ENCODE data around the gene ZNF184.

Gene ZNF184

DNA sequence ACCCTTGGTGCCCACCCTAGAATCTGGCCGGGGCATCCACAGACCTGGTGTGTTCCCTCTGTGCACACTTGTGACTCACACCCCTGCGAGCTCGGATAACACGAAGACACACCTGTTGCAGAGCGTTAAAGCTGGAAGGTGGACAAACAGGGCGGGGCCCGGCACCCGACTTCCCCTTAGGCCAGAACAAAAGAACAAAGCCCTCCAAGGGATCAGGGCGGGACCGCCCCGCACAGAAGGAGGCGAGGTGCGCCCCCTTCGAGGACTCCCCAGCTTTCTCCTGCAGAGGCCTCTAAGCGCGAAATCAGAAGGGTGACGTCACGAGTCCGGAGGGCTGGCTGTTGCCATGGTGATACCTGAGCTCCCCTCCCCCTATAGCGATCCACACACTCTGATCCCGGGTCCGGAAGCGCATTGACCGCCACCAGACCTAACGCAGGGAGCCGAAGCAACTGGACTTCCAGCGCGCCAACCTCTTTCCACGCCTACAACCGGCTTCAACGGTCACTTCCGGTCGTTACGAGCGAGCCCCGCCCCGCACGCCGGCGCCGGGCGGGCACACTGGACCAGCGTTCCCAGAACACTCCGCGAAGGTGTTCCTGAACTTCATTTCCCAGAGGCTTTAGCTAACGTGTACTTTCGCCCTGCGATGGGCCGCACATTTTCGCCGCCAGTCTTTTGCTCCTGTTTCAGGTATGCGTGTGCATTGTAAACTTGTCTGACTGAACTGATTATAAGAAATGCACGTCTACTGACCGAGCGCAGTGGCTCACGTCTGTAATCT is at the start of gene ZNF184:
TSS of gene ZNF184 (minus strand) at position 489 of the 784 bp plus-strand sequence. CDS start 811 bp downstream, outside the sequence.
- peak; percentile 77 for DNase-seq

DNA sequence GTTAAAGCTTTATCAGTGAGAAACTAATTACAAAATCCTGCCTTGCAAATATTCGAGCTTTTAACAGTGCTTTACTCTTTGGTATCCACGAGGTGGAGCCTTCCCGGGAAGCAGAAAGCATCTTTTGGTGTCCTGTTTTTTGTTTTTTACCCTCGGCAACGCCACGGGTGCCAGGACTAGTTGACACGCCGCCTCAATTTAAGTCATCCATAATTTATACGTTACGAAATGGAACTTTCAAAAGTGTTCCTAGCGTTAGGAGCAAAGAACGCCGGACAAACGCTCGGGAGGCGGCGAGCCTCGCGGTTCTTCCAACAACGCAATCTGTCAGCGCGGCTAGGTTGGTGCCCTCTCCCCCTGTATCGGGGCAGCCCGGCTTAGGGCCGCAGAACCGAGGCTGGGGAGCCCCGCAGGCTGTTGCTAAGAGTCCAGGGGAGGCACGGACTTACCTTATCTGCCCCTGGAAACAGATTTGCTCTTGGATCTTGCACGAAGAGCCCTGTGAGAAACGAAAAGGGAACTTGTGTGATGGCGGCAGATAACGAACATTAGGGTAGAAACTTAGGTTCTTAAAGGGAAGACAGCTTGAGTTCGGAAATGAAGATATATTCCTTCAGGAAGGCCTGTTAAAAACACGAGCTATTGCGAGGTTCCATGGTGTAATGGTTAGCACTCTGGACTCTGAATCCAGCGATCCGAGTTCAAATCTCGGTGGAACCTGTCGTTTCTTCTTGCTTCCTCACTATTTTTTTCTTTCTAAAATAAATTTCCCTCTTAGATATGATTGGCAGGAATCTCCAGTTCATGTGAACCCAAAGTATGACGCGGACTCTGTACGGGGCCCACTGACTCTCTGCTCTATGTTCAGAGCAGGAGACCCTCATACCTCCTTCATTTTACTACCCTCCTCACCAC is 46.2 kb upstream of the ZNF184 start:
- no peak for DNase-seq

DNA sequence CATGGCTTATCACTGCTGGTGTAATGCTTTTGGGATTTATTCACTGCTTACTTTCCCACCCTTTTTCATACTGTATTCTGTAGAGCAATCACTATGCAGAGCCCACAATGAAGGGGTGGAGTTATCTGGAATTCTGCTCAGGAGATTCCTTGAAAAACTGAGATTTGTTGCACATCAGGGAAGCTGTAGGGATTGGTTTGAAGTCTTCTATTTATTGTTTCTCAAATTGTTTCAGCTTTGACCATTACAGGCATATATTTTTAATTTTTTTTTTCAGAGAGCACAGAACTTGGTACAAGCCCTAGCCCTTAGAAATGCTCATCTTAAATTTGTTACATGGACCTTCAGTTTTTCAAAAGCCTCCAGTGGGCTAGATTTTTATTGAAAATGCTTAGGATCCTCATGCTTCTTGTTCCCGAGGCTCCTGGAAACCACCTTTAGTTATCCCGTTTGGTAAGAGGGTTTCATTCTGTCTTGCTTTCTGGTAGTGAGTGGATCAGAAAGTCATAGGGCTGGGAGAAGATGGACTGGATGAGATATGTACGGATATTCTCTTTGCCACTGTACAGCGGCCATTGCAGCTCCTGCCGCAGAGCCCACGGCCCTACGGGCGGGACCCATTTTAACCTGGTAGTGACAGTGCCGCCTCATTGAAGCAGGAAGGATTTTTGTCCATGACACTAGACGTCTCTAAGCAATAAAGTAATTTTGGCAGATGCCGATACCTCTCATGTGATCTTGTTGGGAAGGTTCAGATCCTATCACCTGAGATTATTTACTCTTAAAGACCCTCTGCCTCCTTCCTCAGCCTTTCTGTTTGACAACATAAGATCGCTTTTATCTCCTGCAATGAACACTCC is 45.3 kb upstream of the ZNF184 start:
- no peak for DNase-seq

DNA sequence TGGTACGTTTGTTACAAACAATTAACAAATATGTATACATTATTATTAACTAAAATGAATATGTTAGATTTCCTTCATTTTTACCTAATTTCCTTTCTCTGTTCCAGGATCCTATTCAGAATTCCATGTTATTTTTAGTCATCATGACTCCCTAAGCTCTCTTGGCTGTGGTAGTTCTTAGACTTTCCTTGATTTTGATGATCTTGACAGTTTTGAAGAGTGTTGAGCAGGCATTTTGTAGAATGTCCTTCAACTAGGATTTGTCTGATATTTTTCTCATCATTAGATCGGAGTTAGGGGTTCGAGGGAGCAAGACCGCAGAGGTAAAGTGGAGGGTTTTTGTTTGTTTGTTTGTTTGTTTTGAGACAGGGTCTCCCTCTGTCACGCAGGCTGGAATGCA is 44.3 kb upstream of the ZNF184 start:
- DNase-seq: no peak

DNA sequence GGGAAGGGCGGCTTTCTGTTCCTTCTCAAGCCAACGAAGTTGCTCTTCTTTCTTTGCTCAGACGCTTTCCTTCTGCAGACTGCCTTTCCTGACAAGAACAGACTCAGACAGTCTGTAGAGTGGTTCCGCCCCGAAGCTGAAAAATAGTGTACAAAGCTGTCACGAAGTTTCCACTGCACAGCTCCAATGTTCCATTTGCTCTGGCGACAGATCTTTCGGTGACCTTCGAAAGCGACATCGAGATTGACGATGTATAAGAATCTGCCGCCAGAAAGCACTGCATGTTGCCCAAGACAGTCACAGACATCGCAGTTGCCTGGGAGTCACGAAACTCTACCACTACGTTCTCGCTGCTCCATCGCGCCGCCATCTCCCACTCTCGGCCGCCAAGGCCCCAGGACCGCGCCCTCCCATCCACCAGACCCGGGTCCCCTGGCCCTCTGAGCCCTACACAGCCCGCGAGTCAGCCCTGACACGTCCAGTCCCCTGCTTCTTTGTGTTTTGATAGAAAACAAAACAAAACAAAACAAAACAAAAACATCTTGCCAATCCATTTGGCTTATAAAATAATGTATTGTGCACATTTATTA is 42.1 kb upstream of the ZNF184 start:
- no peak for DNase-seq

DNA sequence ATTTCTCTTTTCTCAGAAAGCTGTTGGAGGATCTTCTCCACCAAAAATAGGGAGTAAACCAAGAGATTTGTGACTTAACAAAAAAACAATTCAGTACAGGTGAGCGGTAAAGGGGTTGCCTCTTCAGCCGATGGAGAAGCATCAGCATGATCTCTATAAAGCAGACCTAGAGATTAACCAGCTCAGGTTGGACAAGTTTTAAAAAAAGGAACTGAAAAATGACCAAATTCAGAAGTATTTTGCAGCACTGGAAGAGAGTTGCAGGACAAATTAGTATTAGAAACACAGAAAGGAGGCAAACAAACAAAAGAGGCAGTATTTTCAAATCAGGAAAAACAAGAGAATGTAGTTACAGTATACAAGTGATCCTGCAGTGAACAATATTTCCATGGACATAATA is 39.6 kb upstream of the ZNF184 start:
- DNase-seq: no peak

DNA sequence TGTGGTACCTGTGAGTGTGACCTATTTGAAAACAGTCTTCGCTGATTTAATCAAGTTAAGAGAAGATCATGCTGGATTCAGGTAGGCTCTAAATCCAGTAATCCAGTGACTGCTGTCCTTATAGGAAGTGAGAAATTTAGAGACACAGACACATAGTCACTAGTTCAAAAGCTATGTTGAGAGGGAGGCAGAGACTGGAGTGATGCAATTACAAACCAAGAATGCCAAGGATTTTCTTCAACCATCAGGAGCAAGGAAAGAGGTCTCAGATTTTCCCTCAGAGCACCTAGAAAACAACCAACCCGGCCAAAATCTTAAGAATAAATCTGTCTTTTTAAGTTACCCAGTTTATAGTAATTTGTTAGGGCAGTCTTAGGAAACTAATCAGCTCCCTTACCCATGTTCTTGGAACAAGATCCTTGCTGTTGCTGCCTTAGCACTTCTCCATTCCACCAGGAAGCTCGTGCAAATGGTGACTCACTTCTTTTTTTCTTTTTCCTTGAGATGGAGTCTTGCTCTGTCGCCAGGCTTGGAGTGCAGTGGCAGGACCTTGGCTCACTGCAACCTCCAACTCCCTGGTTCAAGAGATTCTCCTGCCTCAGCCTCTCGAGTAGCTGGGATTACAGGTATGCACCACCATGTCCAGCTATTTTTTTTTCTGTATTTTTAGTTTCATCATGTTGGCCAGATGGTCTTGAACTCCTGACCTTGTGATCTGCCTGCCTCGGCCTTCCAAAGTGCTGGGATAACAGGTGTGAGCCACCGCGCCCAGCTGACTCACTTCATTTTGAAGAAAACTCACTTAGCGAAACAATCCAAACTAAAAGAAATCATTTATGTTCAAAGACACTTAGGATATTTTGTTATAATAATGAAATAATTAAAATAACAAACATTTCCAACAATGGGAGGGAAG is 34.4 kb upstream of the ZNF184 start:
- DNase-seq: no peak

DNA sequence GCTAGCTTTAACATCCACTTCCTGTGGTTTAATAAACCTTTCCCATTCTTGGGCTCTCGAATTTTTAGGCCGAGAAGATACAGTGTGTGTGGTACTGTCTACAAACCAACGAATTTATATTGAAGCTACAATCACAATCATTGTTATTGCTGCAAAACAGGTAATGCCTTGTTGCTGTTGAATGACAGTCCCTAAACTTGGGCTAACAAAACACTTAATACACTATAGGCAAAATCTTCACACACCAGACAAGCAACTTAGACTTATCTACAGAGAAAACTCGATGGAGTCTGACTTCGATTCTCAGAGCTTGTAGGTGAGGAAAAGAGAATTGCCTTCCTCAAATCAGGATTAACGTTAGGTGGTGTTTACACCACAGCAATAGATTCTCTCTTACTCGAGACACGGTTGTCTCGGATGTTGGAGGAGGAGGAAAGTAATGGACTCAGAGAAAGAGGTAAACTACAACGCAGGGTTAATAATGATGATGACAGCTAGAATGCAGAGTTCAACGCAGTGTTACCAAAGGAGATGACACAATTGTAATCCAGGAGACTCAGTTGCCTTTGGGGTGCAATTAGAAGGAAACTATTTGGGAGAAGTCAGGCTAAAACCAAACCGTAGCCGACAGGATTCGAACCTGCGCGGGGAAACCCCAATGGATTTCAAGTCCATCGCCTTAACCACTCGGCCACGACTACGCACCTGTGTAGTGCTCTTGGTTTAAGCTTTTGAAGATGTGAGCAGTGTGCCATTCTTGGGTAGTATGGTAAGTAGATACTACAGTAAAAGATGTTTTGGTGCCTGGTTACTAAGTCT is 32.5 kb upstream of the ZNF184 start:
- no peak for DNase-seq

DNA sequence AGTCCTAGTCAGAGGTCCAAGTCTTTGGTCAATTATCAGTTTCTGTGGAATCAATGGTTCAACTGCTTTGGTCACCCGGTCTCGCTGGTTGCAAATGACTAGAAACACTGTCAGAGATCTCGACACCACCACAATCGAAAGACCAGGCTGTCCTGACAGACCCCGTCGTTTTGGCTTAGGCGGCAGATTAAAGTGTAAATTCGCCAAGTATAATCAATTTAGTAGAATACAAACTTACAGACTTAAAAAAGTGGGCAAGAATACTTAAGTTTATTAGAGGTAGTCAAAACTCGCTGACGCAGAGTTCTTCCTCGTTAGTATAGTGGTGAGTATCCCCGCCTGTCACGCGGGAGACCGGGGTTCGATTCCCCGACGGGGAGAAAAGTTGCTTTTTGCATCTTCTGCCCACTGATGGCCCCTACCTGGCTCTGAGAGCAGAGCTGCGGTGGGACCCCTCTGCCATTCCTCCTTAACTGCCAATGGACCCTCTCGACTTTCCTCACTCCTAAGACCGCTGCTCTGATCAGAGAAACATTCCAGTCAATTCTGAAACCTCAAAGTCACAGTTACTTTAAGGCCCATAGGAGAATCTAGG is 30.6 kb upstream of the ZNF184 start:
- DNase-seq: no peak

DNA sequence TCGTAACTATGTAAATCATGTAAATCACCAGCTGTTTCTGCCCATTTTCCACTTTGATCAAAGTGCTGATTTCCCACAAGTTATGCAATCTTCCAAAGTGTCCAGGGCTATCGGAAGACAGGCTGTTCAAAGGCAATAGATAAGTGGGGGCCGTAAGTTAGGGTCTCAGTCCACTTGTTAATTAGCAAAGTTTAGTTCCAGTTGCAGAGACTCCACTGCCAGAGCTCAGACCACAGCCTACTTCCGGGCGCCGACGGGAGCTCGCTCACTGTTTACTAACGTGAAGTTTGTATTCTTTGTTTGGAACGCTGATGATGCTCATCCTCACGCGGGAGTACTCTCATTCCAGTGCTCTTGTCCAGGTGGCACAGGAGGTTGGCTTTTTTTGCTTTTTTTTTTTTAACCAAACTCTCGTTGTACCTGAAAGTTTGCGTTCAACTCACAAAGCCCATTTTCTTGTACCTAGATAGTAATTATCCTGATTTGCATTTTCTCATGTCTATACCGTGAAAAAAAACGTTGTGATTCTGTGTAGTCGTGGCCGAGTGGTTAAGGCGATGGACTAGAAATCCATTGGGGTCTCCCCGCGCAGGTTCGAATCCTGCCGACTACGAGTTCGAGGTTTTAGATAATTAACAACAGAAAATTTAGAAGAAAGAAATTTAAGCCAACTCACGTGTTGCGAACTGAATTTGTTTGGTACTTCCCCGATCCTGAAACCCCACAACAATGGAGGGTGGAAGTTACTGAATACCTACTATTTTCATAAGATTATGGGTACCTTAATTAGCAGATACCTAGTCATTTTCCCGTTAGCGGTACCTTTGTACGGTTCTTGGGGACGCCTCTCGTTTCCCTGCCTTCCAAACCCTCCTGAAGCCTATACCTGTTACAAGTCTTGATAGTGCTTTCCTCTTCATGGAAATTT is 29.9 kb upstream of the ZNF184 start:
- peak; percentile 22 for DNase-seq

DNA sequence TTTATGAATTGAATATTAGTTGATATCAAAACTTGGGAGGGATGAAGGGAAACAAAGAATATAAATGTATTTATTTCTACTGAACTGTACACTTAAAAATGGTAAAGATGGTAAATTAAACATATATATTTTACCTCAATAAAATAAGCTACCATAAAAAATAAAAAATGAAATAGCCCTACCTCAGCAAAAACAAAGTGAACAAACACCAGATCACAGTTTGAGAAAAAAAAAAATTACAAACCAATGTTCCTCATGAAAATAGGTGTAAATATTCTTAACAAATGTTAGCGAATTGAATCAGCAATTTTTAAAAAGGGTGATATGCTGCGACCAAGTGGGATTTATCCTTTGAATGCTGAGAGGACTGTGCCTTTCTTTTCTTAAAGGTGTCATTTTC is 28.3 kb upstream of the ZNF184 start:
- DNase-seq: no peak

DNA sequence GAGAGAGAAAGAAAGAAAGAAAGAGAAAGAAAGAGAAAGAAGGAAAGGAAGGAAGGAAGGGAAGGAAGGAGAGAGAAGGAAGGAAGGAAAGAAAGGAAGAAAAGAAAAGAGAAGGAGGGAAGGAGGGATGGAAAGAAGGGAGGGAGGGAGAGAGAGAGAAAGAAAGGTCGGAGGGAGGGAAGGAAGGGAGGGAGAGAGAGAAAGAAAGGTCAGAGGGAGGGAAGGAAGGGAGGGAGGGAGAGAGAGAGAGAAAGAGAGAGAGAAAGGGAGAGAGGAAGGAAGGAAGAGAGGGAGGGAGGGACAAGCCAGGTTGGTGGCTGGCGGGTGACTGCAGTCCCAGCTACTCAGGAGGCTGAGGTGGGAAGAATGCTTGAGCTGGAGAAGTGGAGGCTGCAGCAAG is 27.3 kb upstream of the ZNF184 start:
- DNase-seq: no peak

DNA sequence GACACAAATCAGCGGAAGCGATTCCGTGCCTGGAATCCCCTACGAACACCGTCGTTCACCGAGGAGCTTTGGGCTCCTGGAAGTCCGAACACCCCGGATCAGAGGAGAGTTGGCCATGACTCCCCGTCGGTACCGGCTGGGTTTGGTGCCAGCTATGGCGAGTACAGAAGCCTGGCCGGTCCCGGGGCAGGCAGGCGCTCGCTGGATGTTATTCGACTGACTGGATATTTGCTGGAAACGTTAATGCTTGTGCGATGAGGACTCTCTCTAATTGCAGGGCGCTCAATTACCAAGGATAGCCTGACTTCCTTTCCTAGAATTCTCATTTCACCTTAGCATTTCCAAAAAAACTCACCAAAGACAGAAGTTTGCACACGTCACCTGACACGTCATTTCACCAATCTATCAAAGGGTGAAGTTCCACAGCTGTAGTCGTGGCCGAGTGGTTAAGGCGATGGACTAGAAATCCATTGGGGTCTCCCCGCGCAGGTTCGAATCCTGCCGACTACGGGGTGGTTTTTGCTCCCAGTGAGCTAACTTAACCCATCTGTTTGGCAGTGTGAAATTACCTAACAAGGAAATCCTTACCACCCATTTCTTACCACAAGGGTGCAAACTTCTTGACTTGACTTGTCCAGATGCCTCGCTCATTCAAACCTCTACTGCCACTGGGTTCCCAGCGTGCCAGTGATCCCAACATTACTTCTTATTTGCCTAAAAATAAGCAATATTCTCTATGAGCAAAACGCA is 22.7 kb upstream of the ZNF184 start:
- no peak for DNase-seq

DNA sequence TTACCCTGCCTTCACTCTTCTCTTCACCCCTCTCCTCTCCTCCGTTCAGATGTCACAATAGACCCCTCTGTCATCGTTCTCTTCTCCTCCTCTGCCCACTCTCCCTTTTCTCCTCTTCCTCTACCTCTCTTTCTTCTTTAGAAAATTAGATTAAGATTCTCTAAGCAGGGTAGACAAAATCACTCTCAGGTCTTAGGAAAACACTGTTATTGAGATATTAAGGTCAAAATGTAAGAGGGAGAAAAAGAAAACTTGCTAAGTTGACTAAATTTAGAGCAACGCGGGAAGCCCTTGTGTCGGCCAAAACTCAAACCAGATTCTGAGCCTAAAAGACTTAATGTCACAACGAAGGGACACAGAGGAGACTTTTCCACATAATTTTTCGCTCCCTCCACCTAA is 22.1 kb upstream of the ZNF184 start:
- DNase-seq: no peak

DNA sequence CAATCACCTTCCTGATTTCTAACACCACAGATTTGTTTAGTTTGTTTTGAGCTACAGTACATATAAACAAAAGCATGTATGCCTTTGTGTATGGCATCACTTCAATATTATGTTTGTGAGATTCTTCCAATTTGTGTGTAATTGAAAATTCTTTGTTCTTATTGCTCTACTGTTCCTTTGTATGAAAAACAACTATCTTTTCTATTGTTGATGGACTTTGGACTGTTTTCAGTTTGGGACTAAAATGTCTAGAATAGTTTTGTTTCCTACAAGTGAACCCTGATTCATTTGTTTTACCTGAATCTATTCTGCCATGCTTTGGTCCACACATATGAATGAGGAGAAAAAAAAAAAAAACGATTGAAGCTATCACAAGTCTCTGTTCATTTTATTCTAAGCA is 21.2 kb upstream of the ZNF184 start:
- no peak for DNase-seq

DNA sequence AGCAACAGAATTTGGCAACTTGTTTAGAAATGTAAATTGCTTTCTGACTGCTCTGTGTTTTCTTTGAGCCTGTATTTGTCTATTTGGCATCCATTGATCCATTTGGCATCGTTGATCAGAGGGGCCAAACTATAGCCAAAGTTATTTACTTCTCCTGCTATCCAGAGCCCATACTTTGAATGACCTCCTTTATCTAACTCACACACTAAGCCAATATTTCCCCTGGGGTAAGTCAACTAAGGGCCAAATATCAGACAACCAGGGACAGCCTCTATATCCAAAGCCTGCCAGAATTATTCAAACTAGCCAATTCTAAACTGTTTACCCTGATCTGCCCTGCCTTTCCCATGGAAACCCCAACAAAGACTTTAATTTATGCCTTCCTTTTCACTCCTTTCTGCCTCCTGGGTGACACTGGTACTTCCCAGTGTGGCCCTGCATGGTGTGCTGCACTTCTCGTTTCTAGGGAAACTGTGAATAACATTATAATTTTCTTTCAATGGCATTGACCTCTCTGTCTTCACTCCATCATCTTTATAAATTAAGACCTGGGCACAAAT is 19.8 kb upstream of the ZNF184 start:
- no peak for DNase-seq

DNA sequence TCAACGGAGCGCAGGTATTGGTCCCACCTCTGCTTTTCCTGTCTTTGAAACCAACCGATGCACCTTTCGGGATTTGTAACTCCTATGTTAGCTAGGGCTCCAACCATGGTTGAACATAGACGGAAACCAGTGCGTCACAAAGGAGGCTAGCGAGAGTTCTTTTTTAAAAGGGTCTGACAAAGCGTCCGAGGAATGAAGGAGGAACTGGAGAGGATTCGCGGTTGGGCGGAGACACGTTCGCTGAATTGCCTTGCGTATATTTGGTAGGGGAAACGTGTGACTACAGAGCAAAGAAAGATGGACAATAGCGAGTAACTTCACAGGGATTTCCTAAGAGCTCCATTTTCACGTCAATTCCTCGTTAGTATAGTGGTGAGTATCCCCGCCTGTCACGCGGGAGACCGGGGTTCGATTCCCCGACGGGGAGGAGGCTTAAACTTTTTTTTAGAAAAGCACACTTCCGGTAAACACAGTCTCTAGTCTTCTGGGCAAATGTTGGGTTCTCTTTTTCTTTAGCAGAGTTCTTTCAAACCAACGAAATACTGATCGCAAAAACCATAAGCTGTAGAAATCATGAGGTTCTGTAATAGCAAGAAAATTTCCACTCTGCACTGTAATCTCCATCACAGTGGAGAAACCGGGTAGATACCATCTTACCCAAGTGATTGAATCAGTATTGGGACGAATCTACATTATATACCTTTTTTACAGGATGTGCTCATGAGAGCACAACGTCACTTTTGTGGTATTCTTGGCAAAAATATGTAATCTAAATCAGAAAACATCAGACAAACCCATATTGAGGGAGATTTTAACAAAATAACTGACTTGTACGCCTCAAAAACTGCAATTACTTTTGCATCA is 6.6 kb upstream of the ZNF184 start:
- DNase-seq: peak; percentile 10

Measured in DMS79 (cell line).